Muscle of arm (tissue), 14 donors: Measurements from ENCODE around the gene KCNAB2. TPM values are rescaled to one million over a fixed set of nuclear protein-coding genes. Genes with fewer than 3 reads are reported as not detected.

Experiments
- DNase-seq: peaks from one replicate; pipeline ENCODE4 v3.0.0-alpha.2; 2013
- long read RNA-seq, 11 donors: transcript quantifications; one replicate each; lab custom pipeline, GENCODE V29; 2026
- polyA plus RNA-seq, 12 donors: library from polyadenylated mRNA; unstranded; fragments of 120-200 nt; gene quantifications; one replicate each; pipeline ENCODE4 v1.2.1, GENCODE V29; 2013; ENCODE audit not compliant: insufficient read length in 12 of 12

The KCNAB2 gene
- 10 to 100 TPM in 1 of 12 donors, 1 to 10 TPM in 10, not detected in 1; 3.6 to 15.4 (median 4.6) TPM for polyA plus RNA-seq
- long read RNA-seq, donor 1, full-length matches to known transcripts = 1 of 1 reads
- long read RNA-seq, donor 1, partial matches to known transcripts = 0 of 1 reads
- long read RNA-seq, donor 1, other reads (novel, unspliced or antisense) = 0 of 1 reads
- long read RNA-seq, donor 2, partial matches to known transcripts = 0 of 1 reads
- long read RNA-seq, donor 2, other reads (novel, unspliced or antisense) = 0 of 1 reads
- long read RNA-seq, donor 3 = 0 reads
- long read RNA-seq, donor 4, full-length matches to known transcripts = 2 of 2 reads
- long read RNA-seq, donor 4, partial matches to known transcripts = 0 of 2 reads
- long read RNA-seq, donor 4, other reads (novel, unspliced or antisense) = 0 of 2 reads
- long read RNA-seq, donor 5, partial matches to known transcripts = 0 of 1 reads
- long read RNA-seq, donor 5, other reads (novel, unspliced or antisense) = 0 of 1 reads
- long read RNA-seq, donor 6 = 0 reads
- long read RNA-seq, donor 7 = 0 reads
- long read RNA-seq, donor 8 = 0 reads
- long read RNA-seq, donor 9 = 0 reads
- long read RNA-seq, donor 10, full-length matches to known transcripts = 1 of 1 reads
- long read RNA-seq, donor 10, partial matches to known transcripts = 0 of 1 reads
- long read RNA-seq, donor 10, other reads (novel, unspliced or antisense) = 0 of 1 reads
- long read RNA-seq, donor 11, full-length matches to known transcripts = 1 of 1 reads
- long read RNA-seq, donor 11, partial matches to known transcripts = 0 of 1 reads
- long read RNA-seq, donor 11, other reads (novel, unspliced or antisense) = 0 of 1 reads

- DNase-seq = no peak
Observed at GRCh38 chr1:6045561-6045960, at the start of gene KCNAB2. Gene KCNAB2 (plus strand): TSS chr1:6045888. CDS start chr1:6051537, 5,649 bp downstream.

GRCh38 chr1:5996641-5997270, 48.9 kb upstream of the KCNAB2 start:
- no peak for DNase-seq

DNA sequence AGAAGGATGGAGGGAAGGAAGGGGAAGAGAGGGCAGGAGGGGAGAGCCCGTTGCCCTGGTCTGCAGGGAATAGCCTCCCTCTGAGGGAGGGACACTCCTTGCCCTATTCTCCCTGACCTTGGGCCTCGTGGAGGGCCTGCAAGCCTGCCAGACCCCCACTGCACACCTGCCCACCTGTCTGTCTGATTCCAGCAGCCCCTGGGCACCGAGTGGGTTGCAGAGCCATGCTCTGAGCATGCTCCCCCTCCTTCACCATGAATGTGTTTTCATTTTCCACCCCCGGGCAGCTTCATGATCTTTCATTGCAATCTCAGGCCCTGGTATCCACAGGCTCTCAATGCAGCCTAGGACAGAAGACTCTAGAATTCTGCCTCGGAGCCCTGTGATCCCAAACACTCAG, 48.4 kb upstream of the KCNAB2 start:
- no peak for DNase-seq

- DNase-seq = no peak
Observed at GRCh38 chr1:5998051-5998905, 47.4 kb upstream of the KCNAB2 start.

DNA sequence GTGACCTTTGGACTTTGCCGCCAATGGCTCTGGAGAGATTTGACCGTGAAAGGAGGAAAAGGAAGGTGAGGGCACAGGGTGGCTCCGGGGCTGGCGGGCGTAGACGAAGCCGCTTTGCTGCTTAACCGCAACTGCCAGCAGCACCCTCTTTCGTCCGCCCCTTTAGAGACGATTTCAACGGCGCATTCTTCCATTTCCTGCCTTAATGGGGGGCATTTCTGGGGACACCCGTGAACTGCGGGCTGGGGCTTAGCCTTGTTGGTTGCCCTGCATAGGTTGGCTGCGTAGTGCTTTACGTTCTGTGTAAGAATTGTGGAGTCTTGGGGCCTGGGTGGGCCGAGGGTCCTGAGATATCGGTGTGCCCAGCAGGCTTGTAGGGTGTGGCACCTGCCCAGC, 46.8 kb upstream of the KCNAB2 start:
- DNase-seq = no peak

DNA sequence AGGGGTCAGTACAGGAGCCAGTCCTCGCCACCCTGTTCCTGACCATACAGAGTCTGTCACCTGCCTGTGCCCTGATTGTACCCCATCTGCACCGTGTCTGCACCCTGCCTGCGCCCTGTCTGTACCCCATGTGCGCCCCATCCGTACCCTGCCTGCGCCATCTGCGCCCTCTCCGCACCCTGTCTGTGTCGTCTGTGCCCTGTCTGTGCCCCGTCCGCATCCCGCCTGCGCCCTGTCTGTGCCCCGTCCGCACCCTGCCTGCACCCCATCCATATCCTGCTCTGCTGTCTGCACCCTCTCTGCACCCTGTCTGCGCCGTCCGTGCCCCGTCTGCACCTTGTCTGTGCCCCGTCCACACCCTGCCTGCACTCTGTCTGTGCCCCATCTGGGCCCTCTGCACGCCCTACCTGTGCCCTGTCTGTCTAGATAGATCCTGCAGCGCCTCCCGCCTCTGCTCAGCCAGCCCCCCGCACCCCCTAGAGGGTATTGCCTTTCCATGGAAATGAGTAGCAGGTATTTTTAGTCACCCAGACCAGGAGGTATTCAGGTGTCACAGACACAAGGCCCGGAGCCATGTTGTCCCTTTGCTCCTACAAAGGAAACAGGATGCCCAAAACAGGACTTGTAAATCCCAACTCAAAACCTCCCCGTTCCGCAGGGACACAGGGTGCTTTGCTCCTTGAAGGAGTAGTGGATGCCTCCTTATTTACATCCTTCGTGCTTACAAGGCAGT, 45.8 kb upstream of the KCNAB2 start:
- DNase-seq = no peak

GRCh38 chr1:6000444-6001288, 45.0 kb upstream of the KCNAB2 start:
- DNase-seq = no peak

- no peak for DNase-seq
Observed at GRCh38 chr1:6001992-6002576, 43.6 kb upstream of the KCNAB2 start.

- DNase-seq = no peak
Observed at GRCh38 chr1:6002714-6003501, 42.8 kb upstream of the KCNAB2 start.

DNA sequence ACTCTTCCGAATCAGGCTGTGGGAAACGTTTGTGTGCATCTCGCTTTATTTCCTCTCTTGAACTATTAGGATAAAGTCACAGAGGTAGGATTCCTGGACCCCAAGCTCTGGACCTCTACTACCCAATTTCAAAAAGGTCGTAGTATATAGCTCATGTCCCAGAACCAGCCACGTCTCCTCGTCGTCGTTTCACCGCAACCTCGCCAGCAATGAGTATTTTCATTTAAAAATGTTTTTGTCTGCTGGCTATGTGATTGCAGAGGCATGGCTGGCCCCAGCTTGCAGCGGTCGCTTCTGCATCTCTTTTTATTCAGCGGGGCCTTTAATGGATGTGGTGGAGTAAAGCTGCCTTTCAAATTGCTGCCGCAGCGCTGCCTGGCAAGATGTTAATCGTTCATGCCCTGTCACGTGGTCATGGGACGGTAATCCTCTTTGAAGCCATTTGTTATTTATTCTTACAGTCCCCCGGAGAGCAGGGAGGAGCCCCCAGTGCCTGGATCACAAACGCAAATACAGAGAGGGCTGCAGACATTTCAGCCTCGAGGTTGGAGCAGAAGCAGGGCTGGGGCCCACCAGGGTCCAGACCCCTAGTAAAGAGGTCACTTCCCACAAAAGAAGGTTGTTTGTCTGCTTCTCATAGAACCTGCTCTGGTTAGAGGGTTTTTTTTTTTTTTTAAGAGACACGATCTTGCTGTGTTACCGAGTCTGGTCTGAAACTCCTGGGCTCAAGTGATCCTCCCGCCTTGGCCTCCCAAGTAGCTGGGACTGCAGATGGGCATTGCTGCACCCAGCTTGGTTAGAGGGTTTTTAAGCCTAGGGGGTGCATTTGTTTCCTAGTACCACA, 41.9 kb upstream of the KCNAB2 start:
- DNase-seq = no peak

DNA sequence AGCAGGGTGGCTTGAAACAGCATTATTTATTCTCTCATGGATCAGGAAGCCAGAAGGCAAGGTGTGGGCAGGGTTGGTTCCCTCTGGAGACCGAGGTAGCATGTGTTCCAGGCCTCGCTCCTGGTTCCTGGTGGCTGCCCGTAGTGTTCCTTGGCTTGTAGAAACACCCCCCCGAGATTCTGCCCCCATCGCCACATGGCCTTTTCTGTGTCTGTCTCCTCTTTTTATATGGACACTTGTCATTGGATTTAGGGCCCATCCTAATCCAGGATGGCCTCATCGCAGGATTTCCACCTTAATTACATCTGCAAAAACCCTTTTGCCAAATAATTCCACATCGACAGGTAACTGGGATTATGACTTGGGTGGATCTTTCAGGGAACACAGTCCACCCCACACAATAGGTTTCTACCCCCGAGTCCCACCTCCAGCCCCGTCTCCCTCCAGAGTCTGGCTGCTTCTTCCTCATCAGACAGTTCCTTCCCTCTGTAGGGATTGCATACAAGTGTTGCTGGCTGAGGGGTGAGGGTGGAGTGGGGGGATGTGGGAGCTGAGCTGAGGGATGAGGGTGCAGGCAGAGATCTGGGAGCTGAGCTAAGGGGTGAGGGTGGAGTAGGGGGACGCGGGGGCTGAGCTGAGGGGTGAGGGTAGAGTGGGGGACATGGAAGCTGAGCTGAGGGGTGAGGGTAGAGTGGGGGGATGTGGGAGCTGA, 41.1 kb upstream of the KCNAB2 start:
- no peak for DNase-seq

DNA sequence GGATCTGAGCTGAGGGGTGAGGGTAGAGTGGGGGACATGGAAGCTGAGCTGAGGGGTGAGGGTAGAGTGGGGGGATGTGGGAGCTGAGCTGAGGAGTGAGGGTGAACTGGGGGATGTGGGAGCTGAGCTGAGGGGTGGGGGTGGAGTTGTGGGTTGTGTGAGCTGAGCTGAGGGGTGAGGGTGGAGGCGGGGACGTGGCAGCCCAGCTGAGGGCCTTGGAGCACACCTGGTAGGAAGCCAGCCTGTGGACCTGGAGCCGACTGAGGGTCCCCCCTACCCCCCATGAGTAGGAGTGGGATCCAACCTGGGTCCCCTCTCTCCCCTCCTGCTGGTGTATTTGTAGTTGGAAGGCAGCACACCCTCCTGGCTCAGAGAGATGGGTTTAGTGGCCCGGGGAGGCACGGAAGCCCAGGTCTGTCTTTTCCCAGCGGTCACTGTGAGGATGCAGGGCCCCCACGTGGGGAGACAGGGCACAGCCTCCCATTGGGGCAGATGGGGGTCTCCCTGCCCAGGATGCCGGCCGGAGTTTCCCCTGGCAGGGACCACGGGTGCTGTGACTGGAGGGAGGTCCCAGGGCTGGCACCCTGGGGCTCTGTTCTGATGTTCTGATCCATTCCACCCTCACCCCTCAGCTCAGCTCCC, 40.3 kb upstream of the KCNAB2 start:
- no peak for DNase-seq

- no peak for DNase-seq
Observed at GRCh38 chr1:6006882-6007281, 38.8 kb upstream of the KCNAB2 start.

DNA sequence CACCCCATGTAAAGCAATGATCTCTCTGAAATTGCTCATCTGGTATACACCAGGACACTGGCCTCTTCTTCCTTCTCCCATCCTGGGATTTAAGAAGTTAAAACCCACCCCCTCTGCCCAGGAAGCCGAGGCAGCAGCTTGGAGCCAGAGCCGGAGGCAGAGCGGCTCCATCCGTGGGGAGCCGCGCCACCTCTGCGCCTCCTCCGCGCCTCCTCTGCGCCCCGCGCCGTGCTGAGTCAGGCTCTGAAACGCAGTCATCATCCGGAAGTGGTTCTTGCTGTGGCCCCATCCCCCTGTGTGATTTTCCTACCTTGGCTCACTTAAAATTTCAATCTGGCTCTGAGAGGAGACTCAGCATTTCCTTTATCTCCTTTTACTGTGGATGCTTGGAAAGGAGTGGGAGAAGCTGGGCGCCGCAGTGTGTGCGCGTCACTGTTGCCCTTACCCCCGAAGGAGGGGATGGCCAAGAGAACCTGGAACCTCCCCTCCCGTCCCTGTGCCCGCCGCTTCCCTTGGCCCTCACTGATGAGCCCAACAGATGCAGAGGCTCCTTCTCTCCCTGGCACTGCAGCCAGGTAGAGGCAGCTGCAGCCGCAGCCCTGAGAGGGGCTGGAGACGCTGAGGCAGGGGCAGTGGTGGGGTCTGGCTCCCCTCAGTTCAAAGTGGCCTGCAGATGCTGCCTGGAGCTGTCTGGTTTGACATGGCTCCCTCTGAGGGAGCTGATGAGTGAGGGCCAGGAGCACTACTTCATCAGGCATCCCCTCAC, 38.2 kb upstream of the KCNAB2 start:
- DNase-seq = no peak

DNA sequence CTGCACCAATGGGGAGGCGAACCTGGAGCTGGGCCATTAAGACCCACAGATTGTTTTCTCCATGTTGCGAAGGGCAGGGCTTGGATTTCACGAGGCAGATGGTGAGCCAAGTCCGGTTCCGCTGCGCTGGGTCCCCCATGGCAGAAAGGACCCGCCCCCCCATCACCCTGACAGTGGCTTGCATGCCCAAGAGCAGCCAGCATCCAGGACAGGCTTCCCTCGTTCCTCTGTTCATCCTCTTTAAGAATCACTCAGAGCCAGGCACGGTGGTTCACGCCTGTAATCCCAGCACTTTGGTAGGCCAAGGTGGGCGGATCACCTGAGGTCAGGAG, 37.6 kb upstream of the KCNAB2 start:
- no peak for DNase-seq

- no peak for DNase-seq
Observed at GRCh38 chr1:6008696-6009095, 37.0 kb upstream of the KCNAB2 start.
